RWPE2 (cell line): ENCODE measurements around the gene C16orf46.
A peak's percentile ranks its signal among the peaks of the same experiment; 100 is the strongest.

Experiments used
- ATAC-seq: fragments of 200-7000 bp; cut with Tn5 transposase; 3 replicates; pipeline ENCODE4 v1.9.1; 2021; ENCODE audit warnings: low read depth
- DNase-seq: peaks from one replicate; pipeline ENCODE4 v3.0.0-alpha.2; 2020; ENCODE audit warnings: low spot score
- H3K27ac ChIP-seq: fragments of 450-650 bp; 2 replicates; pipeline ENCODE4 v1.5.1; 2017; ENCODE audit warnings: mild to moderate bottlenecking; ENCODE audit not compliant: poor library complexity, severe bottlenecking
- H3K27me3 ChIP-seq: fragments of 250-450 bp; sonication (Bioruptor Pico); 2 replicates; pipeline ENCODE4 v1.5.1; 2021; ENCODE audit warnings: mild to moderate bottlenecking, moderate library complexity; ENCODE audit not compliant: insufficient read depth, poor library complexity, severe bottlenecking
- H3K36me3 ChIP-seq: fragments of 250-450 bp; sonication (Bioruptor Pico); 2 replicates; pipeline ENCODE4 v1.5.1; 2020; ENCODE audit warnings: low read depth, mild to moderate bottlenecking, moderate library complexity
- H3K4me1 ChIP-seq: fragments of 250-450 bp; sonication (Bioruptor Pico); 2 replicates; pipeline ENCODE4 v1.5.1; 2021; ENCODE audit warnings: mild to moderate bottlenecking, moderate library complexity; ENCODE audit not compliant: insufficient read depth, poor library complexity, severe bottlenecking
- H3K4me3 ChIP-seq: fragments of 250-450 bp; sonication (Bioruptor Pico); 2 replicates; pipeline ENCODE4 v1.5.1; 2021; ENCODE audit warnings: mild to moderate bottlenecking, moderate library complexity; ENCODE audit not compliant: severe bottlenecking
- H3K9me3 ChIP-seq: fragments of 250-450 bp; sonication (Bioruptor Pico); 2 replicates; pipeline ENCODE4 v1.5.1; 2021; ENCODE audit warnings: mild to moderate bottlenecking, moderate library complexity; ENCODE audit not compliant: severe bottlenecking
- TF ChIP-seq, protein P1 (sequence below): fragments of 450-650 bp; IDR thresholded peaks from one replicate; pipeline ENCODE4 v1.5.1; 2017; ENCODE audit warnings: mild to moderate bottlenecking, moderate library complexity; ENCODE audit not compliant: poor library complexity, severe bottlenecking

Gene C16orf46

DNA sequence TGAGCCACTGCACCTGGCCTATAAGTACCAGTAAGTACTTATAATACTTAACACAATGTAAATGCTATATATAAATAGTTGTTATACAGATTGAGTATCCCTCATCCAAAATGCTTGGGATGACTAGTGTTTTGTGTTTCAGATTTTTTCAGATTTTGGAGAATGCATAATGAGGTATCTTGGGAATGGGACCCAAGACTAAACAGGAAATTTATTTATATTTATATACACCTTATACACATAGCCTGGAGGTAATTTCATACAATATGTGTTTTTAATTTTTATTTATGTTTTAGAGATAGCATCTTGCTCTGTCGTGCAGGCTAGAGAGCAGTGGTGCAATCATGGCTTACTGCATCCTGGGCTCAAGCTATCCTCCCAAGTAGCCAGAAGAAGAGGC, 28.9 kb upstream of the C16orf46 start:
- H3K27me3 ChIP-seq, result no peaks in the 10 kb centered on the region
- DNase-seq, result no peak
- ATAC-seq, result no peak
- TF ChIP-seq, protein P1, sequence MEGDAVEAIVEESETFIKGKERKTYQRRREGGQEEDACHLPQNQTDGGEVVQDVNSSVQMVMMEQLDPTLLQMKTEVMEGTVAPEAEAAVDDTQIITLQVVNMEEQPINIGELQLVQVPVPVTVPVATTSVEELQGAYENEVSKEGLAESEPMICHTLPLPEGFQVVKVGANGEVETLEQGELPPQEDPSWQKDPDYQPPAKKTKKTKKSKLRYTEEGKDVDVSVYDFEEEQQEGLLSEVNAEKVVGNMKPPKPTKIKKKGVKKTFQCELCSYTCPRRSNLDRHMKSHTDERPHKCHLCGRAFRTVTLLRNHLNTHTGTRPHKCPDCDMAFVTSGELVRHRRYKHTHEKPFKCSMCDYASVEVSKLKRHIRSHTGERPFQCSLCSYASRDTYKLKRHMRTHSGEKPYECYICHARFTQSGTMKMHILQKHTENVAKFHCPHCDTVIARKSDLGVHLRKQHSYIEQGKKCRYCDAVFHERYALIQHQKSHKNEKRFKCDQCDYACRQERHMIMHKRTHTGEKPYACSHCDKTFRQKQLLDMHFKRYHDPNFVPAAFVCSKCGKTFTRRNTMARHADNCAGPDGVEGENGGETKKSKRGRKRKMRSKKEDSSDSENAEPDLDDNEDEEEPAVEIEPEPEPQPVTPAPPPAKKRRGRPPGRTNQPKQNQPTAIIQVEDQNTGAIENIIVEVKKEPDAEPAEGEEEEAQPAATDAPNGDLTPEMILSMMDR, result no peak
- no peaks in the 10 kb centered on the region for H3K4me1 ChIP-seq
- no peak overlapping the region for H3K4me3 ChIP-seq
- H3K9me3 ChIP-seq, result no peaks in the 10 kb centered on the region
- no peak overlapping the region for H3K27ac ChIP-seq
- H3K36me3 ChIP-seq, result no peaks in the 10 kb centered on the region

DNA sequence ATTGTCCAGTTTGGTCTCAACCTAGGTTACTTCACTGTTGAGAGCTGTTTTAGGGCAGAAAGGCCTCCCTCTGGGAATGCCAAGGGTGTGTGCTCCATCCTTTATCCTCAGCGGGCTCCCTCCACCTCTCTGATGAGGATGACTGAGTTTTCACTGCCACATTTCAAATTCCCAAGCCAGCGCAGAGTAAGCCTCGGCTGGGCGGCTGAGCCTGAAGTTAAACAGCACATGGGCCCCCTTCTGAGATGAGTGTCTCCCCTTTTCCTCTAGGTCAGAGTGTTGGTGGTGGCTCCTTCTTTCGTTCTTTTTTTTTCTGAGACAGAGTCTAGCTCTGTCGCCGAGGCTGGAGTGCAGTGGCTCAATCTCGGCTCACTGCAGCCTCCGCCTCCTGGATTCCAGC, 24.7 kb upstream of the C16orf46 start:
- no peaks in the 10 kb centered on the region for H3K9me3 ChIP-seq
- H3K27me3 ChIP-seq, result no peaks in the 10 kb centered on the region
- H3K27ac ChIP-seq, result no peak overlapping the region
- DNase-seq (no peak), ATAC-seq (no peak)
- H3K36me3 ChIP-seq, result no peaks in the 10 kb centered on the region
- TF ChIP-seq, protein P1, result no peak
- peaks cover 8% of the 10 kb centered on the region for H3K4me1 ChIP-seq
- H3K4me3 ChIP-seq, result no peak overlapping the region

DNA sequence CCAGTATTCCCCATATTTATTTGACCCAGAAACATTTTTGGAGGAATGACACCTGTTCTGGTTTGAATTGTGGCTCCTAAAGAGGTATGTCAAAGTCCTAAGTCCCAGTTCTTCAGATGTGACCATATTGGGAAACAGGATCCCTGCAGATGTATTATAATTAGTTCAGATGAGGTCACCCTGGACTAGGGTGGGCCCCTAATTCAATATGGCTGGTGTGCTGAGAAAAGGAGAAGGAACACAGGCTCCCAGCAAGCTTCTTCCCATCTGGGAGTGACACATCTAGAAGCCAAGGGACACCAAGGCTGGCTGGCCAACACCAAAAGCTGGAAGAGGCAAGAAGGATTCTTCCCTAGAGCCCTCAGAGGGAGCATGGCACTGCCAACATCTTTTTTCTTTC, 22.9 kb upstream of the C16orf46 start:
- no peak for DNase-seq
- ATAC-seq, result no peak
- H3K9me3 ChIP-seq, result no peaks in the 10 kb centered on the region

DNA sequence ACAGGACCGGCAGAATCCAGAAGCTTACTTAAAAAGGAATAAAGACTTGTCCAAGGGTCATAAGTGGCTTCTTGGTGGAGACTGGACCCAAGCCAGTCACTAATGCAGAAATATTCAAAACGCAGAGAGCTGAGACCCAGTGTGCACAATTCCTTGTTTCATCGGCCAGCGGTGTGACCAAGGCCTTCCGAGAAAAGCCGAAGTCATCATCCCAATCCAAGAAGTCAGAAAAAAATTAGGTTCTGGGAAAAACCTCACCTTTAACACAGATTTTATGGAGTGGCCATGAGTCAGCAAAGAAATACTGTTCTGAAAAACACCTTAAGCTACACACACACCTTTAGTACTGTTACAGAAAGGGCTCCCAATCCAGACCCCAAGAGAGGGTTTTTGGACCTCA, 20.2 kb upstream of the C16orf46 start:
- Histone ChIP-seq H3K4me3 (no peak overlapping the region), H3K36me3 (peaks cover 17% of the 10 kb centered on the region), H3K27me3 (no peaks in the 10 kb centered on the region), H3K27ac (peak overlapping the region; percentile 15), H3K4me1 (peaks cover 13% of the 10 kb centered on the region), H3K9me3 (no peaks in the 10 kb centered on the region)
- TF ChIP-seq, protein P1, result no peak
- no peak for ATAC-seq
- no peak for DNase-seq

More for the DNA sequence above, 22.9 kb upstream of the C16orf46 start:
- TF ChIP-seq, protein P1, result no peak
- peaks cover 10% of the 10 kb centered on the region for H3K4me1 ChIP-seq
- H3K36me3 ChIP-seq, result no peaks in the 10 kb centered on the region
- no peak overlapping the region for H3K27ac ChIP-seq
- H3K4me3 ChIP-seq, result no peak overlapping the region
- no peaks in the 10 kb centered on the region for H3K27me3 ChIP-seq

DNA sequence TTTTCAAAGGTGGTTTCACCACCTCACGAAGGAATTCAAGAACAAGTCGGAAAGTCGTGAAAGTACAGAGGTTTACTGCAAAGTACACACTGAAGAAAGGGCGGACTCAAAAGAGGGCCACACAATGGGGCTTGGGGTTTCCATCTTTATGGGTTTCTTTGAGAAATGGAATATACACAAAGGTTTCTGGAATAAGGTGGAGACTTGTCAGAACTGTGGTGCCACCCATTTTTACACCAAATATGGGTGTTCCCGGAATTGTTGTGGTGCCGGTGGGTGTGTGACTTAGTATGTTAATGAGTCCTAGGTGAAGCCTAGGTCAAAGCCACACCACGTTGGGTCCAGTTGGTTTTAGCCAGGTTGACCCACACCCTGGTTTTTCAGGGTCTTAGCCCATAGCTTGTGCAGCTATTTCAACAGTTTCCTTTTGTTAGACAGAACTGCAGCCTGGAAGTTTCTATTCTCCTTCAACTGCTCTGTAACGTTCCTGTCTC, 19.7 kb upstream of the C16orf46 start:
- Histone ChIP-seq H3K27ac (peak overlapping the region; percentile 15), H3K4me3 (peak overlapping the region; percentile 94), H3K36me3 (peaks cover 22% of the 10 kb centered on the region), H3K4me1 (peaks cover 18% of the 10 kb centered on the region), H3K27me3 (no peaks in the 10 kb centered on the region), H3K9me3 (no peaks in the 10 kb centered on the region)
- ATAC-seq, result no peak
- DNase-seq, result no peak
- TF ChIP-seq, protein P1, result no peak
